Measurements from ENCODE around the gene FOXD2. TPM values are rescaled to one million over a fixed set of nuclear protein-coding genes. Genes with fewer than 3 reads are reported as not detected.

The FOXD2 gene
- total RNA-seq, 2 donors from 2014 or later, result 0.14 to 0.28 TPM

GRCh38 chr1:47406966-47407365 is 30.9 kb upstream of the FOXD2 start:
- Mint-ChIP-seq H3K27me3 (ENCODE audit: low read depth) (peaks cover 44% of the 10 kb centered on the region), H3K27ac (no peak overlapping the region), H3K4me3 (no peak overlapping the region), H3K36me3 (ENCODE audit: insufficient read depth in 2 of 2) (no peaks in the 10 kb centered on the region), H3K9me3 (no peaks in the 10 kb centered on the region), H3K4me1 (ENCODE audit: low read depth) (no peaks in the 10 kb centered on the region)
- DNase-seq (no peak), ATAC-seq (replicated peaks in 1 of 2) (no peak)

GRCh38 chr1:47407481-47407880 is 30.4 kb upstream of the FOXD2 start:
- Mint-ChIP-seq H3K4me1 (ENCODE audit: low read depth) (no peaks in the 10 kb centered on the region), H3K27ac (no peak overlapping the region), H3K27me3 (ENCODE audit: low read depth) (peaks cover 44% of the 10 kb centered on the region), H3K36me3 (ENCODE audit: insufficient read depth in 2 of 2) (no peaks in the 10 kb centered on the region), H3K9me3 (no peaks in the 10 kb centered on the region), H3K4me3 (no peak overlapping the region)
- ATAC-seq (replicated peaks in 1 of 2), result no peak
- DNase-seq, result no peak

DNA sequence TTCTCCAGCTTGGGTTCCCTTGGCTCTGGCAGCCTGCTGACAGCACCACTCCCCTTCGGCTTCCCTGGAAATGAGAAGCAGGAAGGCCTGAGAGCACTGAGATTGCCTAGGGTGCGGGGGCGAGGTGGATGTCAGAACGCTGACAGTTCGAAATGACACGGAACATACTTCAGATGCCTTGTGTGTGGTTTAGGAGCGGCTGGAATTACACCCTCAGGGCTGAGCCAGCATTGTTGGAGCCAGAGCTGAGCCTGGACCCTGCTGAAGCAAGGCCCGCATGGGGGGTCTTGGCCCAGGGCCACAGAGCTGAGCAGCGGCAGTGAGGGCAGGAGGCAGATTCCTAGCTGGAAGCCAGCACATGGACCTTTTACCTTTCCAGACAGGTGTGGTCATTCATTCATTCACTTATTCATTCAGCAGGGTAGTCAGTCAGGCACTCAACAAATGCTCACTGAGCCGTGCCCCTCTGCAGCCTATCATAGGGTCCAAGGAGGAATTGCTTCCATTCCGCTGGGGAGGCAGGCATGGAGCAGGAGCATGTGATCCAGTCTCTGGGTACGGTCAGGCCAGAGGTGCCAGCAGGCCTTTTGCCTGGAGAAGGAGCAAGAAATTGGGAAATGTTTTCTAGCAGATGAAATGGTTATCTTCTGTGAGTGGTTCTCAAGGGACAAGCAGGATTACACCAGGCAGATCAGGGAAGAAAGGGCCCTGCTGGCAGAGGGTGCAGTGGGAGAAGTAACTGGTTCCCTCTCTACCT is 28.4 kb upstream of the FOXD2 start:
- no peaks in the 10 kb centered on the region for H3K36me3 Mint-ChIP-seq (ENCODE audit: insufficient read depth in 2 of 2)
- H3K27ac Mint-ChIP-seq, result no peak overlapping the region
- no peak overlapping the region for H3K4me3 Mint-ChIP-seq
- H3K4me1 Mint-ChIP-seq (ENCODE audit: low read depth), result no peaks in the 10 kb centered on the region
- H3K9me3 Mint-ChIP-seq, result no peaks in the 10 kb centered on the region
- ATAC-seq (replicated peaks in 1 of 2) (no peak), DNase-seq (no peak)
- H3K27me3 Mint-ChIP-seq (ENCODE audit: low read depth), result peaks cover 47% of the 10 kb centered on the region

DNA sequence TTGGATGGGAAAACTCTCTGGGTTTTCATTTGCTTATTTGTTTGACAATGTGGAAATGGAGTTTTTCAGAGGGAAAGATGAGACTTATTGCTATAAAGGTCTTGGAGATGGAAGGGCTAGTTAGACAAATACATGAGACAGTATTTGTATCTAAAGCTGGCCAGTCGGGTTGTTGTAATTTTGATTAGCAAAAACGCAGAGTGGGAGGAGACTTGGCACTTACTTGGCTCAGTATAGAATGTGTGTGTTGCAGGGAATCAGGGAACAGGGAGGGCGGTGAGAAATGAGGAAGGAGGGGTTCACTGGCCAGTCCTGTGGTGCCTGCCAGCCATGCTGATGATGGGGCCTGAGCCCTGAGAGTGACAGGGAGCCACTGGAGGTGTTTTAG is 27.8 kb upstream of the FOXD2 start:
- H3K27ac Mint-ChIP-seq, result no peak overlapping the region
- H3K27me3 Mint-ChIP-seq (ENCODE audit: low read depth), result peaks cover 49% of the 10 kb centered on the region
- H3K36me3 Mint-ChIP-seq (ENCODE audit: insufficient read depth in 2 of 2), result no peaks in the 10 kb centered on the region
- no peaks in the 10 kb centered on the region for H3K9me3 Mint-ChIP-seq
- no peaks in the 10 kb centered on the region for H3K4me1 Mint-ChIP-seq (ENCODE audit: low read depth)
- DNase-seq, result no peak
- no peak overlapping the region for H3K4me3 Mint-ChIP-seq
- ATAC-seq (replicated peaks in 1 of 2), result no peak

DNA sequence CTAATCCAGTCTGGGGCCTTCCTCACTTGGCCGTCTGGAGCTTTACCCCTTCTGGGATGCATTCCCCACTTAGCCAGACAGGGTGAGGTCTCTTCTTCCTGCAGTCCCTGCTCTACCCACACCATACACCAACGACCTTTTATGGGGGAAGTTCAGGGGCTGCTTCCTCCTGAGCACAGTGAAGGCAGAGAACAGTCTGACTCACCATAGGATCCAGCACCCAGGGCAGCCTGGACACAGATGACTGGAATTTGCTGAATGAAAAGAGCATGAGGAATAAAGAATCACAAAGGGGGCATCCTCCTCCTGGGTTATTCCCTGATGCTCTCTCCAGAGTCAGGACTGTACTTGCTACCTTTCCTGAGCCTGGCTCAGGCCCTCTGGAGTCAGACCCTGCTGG is 26.4 kb upstream of the FOXD2 start:
- Mint-ChIP-seq H3K9me3 (no peaks in the 10 kb centered on the region), H3K4me3 (no peak overlapping the region), H3K27ac (no peak overlapping the region), H3K4me1 (ENCODE audit: low read depth) (no peaks in the 10 kb centered on the region), H3K27me3 (ENCODE audit: low read depth) (peaks cover 48% of the 10 kb centered on the region), H3K36me3 (ENCODE audit: insufficient read depth in 2 of 2) (no peaks in the 10 kb centered on the region)
- ATAC-seq (replicated peaks in 1 of 2), result no peak
- no peak for DNase-seq

GRCh38 chr1:47412437-47412836 is 25.4 kb upstream of the FOXD2 start:
- Mint-ChIP-seq H3K9me3 (no peaks in the 10 kb centered on the region), H3K27me3 (ENCODE audit: low read depth) (peaks cover 52% of the 10 kb centered on the region), H3K36me3 (ENCODE audit: insufficient read depth in 2 of 2) (no peaks in the 10 kb centered on the region), H3K4me3 (no peak overlapping the region), H3K4me1 (ENCODE audit: low read depth) (peaks cover 4% of the 10 kb centered on the region), H3K27ac (no peak overlapping the region)
- DNase-seq, result no peak
- ATAC-seq (replicated peaks in 1 of 2), result no peak

DNA sequence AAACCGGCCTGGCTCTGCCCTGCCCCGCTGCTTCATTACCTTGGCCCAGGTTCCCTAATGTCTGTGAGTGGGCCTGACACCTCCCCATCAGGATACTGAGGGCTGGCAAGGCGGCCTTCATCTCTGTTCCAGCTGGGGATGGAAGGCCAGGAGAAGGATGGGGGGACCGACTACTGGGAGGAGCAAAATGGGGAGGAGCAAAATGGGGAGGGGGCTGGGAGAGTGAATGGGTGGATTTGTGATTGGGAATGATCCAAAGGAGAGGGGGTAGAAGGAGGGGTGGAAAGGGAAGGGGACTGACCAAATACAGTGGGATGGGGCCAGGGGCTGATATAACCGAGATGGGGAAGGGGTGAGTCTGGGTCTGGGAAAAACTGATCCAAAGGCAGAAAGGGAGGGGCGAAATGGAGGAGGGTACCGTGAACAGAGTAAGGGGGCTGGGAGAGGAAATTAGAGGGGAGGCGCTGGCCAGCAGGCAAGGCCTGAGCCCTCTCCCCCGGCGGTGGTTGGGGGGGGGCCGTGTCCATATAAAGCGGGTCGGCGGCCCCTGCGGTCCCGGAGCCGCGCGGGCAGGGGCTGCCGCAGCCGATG is 22.0 kb upstream of the FOXD2 start, which contains the start of gene FOXE3:
Gene FOXE3, plus strand, starts transcription at position 558 of the 591 bp plus-strand sequence. Its CDS starts 31 bp downstream, at position 589.
- Mint-ChIP-seq H3K27ac (no peak within 1 kb of the TSS), H3K4me3 (peak within 1 kb of the TSS; percentile 71 to 79), H3K9me3 (no peaks in the 10 kb centered on the region), H3K36me3 (ENCODE audit: insufficient read depth in 2 of 2) (no peaks in the 10 kb centered on the region), H3K27me3 (ENCODE audit: low read depth) (peaks cover 53% of the 10 kb centered on the region), H3K4me1 (ENCODE audit: low read depth) (peaks cover 7% of the 10 kb centered on the region)
- no peak for ATAC-seq (replicated peaks in 1 of 2)
- no peak for DNase-seq

DNA sequence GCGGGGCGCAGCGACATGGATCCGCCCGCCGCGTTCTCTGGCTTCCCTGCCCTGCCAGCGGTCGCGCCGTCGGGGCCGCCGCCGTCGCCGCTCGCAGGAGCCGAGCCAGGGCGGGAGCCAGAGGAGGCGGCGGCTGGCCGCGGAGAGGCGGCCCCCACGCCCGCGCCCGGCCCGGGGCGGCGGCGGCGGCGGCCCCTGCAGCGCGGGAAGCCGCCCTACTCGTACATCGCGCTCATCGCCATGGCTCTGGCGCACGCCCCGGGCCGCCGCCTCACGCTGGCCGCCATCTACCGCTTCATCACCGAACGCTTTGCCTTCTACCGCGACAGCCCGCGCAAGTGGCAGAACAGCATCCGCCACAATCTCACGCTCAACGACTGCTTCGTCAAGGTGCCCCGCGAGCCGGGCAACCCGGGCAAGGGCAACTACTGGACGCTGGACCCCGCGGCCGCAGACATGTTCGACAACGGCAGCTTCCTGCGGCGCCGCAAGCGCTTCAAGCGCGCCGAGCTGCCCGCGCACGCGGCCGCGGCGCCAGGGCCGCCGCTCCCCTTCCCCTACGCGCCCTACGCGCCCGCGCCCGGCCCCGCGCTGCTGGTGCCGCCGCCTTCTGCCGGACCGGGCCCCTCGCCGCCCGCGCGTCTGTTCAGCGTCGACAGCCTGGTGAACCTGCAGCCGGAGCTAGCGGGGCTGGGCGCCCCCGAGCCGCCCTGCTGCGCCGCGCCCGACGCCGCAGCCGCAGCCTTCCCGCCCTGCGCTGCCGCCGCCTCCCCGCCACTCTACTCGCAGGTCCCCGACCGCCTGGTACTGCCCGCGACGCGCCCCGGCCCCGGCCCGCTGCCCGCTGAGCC is 21.3 kb upstream of the FOXD2 start:
- H3K36me3 Mint-ChIP-seq (ENCODE audit: insufficient read depth in 2 of 2), result no peaks in the 10 kb centered on the region
- no peaks in the 10 kb centered on the region for H3K9me3 Mint-ChIP-seq
- no peak overlapping the region for H3K27ac Mint-ChIP-seq
- peaks cover 51% of the 10 kb centered on the region for H3K27me3 Mint-ChIP-seq (ENCODE audit: low read depth)
- H3K4me1 Mint-ChIP-seq (ENCODE audit: low read depth), result peaks cover 7% of the 10 kb centered on the region
- peak; percentile 56 to 73 for ATAC-seq (replicated peaks in 1 of 2)
- DNase-seq, result peak in 1 of 2 donors; percentile 23
- H3K4me3 Mint-ChIP-seq, result peak overlapping the region; percentile 71 to 79

- peaks cover 51% of the 10 kb centered on the region for H3K27me3 Mint-ChIP-seq (ENCODE audit: low read depth)
- DNase-seq (no peak), ATAC-seq (replicated peaks in 1 of 2) (no peak)
- H3K9me3 Mint-ChIP-seq, result no peaks in the 10 kb centered on the region
- H3K4me1 Mint-ChIP-seq (ENCODE audit: low read depth), result peaks cover 7% of the 10 kb centered on the region
- H3K4me3 Mint-ChIP-seq, result peak overlapping the region; percentile 9 to 71
- H3K27ac Mint-ChIP-seq, result no peak overlapping the region
- no peaks in the 10 kb centered on the region for H3K36me3 Mint-ChIP-seq (ENCODE audit: insufficient read depth in 2 of 2)
Measured at GRCh38 chr1:47417170-47418044, 20.4 kb upstream of the FOXD2 start.

GRCh38 chr1:47418122-47418521 is 19.7 kb upstream of the FOXD2 start:
- no peak for DNase-seq
- Mint-ChIP-seq H3K4me3 (no peak overlapping the region), H3K4me1 (ENCODE audit: low read depth) (peaks cover 7% of the 10 kb centered on the region), H3K36me3 (ENCODE audit: insufficient read depth in 2 of 2) (no peaks in the 10 kb centered on the region), H3K27me3 (ENCODE audit: low read depth) (peaks cover 51% of the 10 kb centered on the region), H3K27ac (no peak overlapping the region), H3K9me3 (no peaks in the 10 kb centered on the region)
- no peak for ATAC-seq (replicated peaks in 1 of 2)

DNA sequence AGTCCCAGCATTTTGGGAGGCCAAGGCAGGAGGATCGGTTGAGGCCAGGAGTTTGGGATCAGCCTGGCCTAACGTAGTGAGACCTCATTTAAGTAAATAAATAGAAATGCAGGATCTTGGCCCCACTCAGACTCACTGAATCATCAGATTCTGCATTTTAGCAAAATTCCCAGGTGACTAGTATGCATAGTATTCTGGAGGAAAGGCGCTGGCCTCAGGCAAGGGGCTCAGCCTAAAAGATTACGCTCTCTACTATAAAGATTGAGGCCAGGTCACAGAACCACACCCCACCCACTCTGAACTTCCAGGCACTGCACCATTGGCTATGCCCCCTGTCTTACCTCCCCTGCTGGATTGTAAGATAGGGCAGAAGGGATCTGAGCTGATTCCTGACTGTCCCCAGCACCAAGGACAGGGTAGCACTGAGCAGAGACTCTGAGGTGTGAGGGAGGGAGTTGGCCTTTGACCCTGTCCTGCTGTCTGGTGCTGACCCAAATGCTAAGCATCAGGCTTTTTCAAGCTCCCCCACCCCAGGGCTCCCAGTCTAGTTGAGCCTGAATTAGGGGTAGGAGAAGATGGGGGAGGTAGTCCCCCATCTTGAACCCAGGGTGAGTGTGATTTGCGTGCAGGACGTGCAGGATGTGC is 19.0 kb upstream of the FOXD2 start:
- Mint-ChIP-seq H3K36me3 (ENCODE audit: insufficient read depth in 2 of 2) (no peaks in the 10 kb centered on the region), H3K4me1 (ENCODE audit: low read depth) (peaks cover 7% of the 10 kb centered on the region), H3K9me3 (no peaks in the 10 kb centered on the region), H3K27ac (no peak overlapping the region), H3K4me3 (no peak overlapping the region), H3K27me3 (ENCODE audit: low read depth) (peaks cover 46% of the 10 kb centered on the region)
- ATAC-seq (replicated peaks in 1 of 2), result no peak
- DNase-seq, result no peak

GRCh38 chr1:47420547-47420946 is 17.3 kb upstream of the FOXD2 start:
- peaks cover 38% of the 10 kb centered on the region for H3K27me3 Mint-ChIP-seq (ENCODE audit: low read depth)
- peaks cover 7% of the 10 kb centered on the region for H3K4me1 Mint-ChIP-seq (ENCODE audit: low read depth)
- no peak for DNase-seq
- no peaks in the 10 kb centered on the region for H3K36me3 Mint-ChIP-seq (ENCODE audit: insufficient read depth in 2 of 2)
- H3K27ac Mint-ChIP-seq, result no peak overlapping the region
- ATAC-seq (replicated peaks in 1 of 2), result no peak
- no peak overlapping the region for H3K4me3 Mint-ChIP-seq
- H3K9me3 Mint-ChIP-seq, result no peaks in the 10 kb centered on the region
